ENCODE data around the gene DIP2C.
"Not testable (repeated sequence)": the region's sequence is repeated elsewhere in the genome, so short reads cannot be mapped to it uniquely, and the experiment has no call there.

Gene DIP2C

GRCh38 chr10:361203-362081, 328.0 kb downstream of the DIP2C start:
- DNase-seq = no peak

- peak; percentile 26 for DNase-seq
Observed at GRCh38 chr10:360653-361052, 328.8 kb downstream of the DIP2C start.

GRCh38 chr10:359762-360161, 329.7 kb downstream of the DIP2C start:
- no peak for DNase-seq

GRCh38 chr10:359093-359492, 330.4 kb downstream of the DIP2C start:
- no peak for DNase-seq

- no peak for DNase-seq
Observed at GRCh38 chr10:357201-357950, 332.1 kb downstream of the DIP2C start.

- DNase-seq = no peak
Observed at GRCh38 chr10:356452-356851, 333.0 kb downstream of the DIP2C start.

- DNase-seq = no peak
Observed at GRCh38 chr10:354901-355617, 334.4 kb downstream of the DIP2C start.

GRCh38 chr10:352476-353235, 336.8 kb downstream of the DIP2C start:
- DNase-seq = no peak

GRCh38 chr10:351770-352334, 337.6 kb downstream of the DIP2C start:
- DNase-seq = no peak

- DNase-seq = no peak
Observed at GRCh38 chr10:350981-351501, 338.4 kb downstream of the DIP2C start.

- no peak for DNase-seq
Observed at GRCh38 chr10:349081-349480, 340.4 kb downstream of the DIP2C start.

- DNase-seq = no peak
Observed at GRCh38 chr10:348456-348855, 341.0 kb downstream of the DIP2C start.

- DNase-seq = not testable (repeated sequence)
Observed at GRCh38 chr10:347774-348173, 341.7 kb downstream of the DIP2C start.

- DNase-seq = not testable (repeated sequence)
Observed at GRCh38 chr10:347190-347589, 342.3 kb downstream of the DIP2C start.

- DNase-seq = no peak
Observed at GRCh38 chr10:344582-345200, 344.8 kb downstream of the DIP2C start.

- DNase-seq = no peak
Observed at GRCh38 chr10:343231-344220, 345.9 kb downstream of the DIP2C start.

- DNase-seq = no peak
Observed at GRCh38 chr10:341081-341740, 348.3 kb downstream of the DIP2C start.

GRCh38 chr10:340646-341045, 348.8 kb downstream of the DIP2C start:
- DNase-seq = no peak

GRCh38 chr10:339038-339391, 350.5 kb downstream of the DIP2C start:
- DNase-seq = no peak
